ENCODE results near the gene SOX5. TPM values are rescaled to one million over a fixed set of nuclear protein-coding genes. Genes with fewer than 3 reads are reported as not detected.

Gene SOX5
- total and polyA plus RNA-seq, 8 donors: 10.0 to 39.9 (median 33.0) TPM

- intact Hi-C loops (cut with DNase I): no loop called here
- Histone ChIP-seq H3K4me1 (no peaks in the 10 kb centered on the region), H3K27me3 (no peaks in the 10 kb centered on the region), H3K27ac (no peak overlapping the region), H3K4me3 (no peak overlapping the region), H3K36me3 (no peaks in the 10 kb centered on the region), H3K9me3 (peaks cover 0 to 15% of the 10 kb centered on the region in 2 donors)
- no peak for TF ChIP-seq CTCF (IDR thresholded peaks at IDR 0.05)
- ATAC-seq (peak; percentile 51), DNase-seq (peak in 1 of 4 donors; percentile 11)
These were observed 444.6 kb downstream of the SOX5 start for GRCh38 chr12:23504641-23505399.

- intact Hi-C loops (cut with DNase I): no loop called here
- H3K9me3 ChIP-seq: peaks cover 0 to 21% of the 10 kb centered on the region in 2 donors
- no peaks in the 10 kb centered on the region for H3K4me1 ChIP-seq
- no peaks in the 10 kb centered on the region for H3K27me3 ChIP-seq
- DNase-seq (no peak), ATAC-seq (no peak)
- no peak for TF ChIP-seq CTCF (IDR thresholded peaks at IDR 0.05)
- H3K4me3 ChIP-seq: no peak overlapping the region
- no peaks in the 10 kb centered on the region for H3K36me3 ChIP-seq
- H3K27ac ChIP-seq: no peak overlapping the region
These were observed 445.4 kb downstream of the SOX5 start for GRCh38 chr12:23504043-23504442.

GRCh38 chr12:23503544-23503943 is 445.9 kb downstream of the SOX5 start:
- ATAC-seq (no peak), DNase-seq (no peak)
- intact Hi-C loops (cut with DNase I): no loop called here
- peaks cover 0 to 25% of the 10 kb centered on the region in 2 donors for H3K9me3 ChIP-seq
- H3K27ac ChIP-seq: no peak overlapping the region
- H3K27me3 ChIP-seq: no peaks in the 10 kb centered on the region
- no peak overlapping the region for H3K4me3 ChIP-seq
- H3K4me1 ChIP-seq: no peaks in the 10 kb centered on the region
- no peak for TF ChIP-seq CTCF (IDR thresholded peaks at IDR 0.05)
- no peaks in the 10 kb centered on the region for H3K36me3 ChIP-seq

GRCh38 chr12:23502259-23502658 is 447.2 kb downstream of the SOX5 start:
- H3K4me1 ChIP-seq: no peaks in the 10 kb centered on the region
- no peaks in the 10 kb centered on the region for H3K36me3 ChIP-seq
- H3K27me3 ChIP-seq: no peaks in the 10 kb centered on the region
- peaks cover 0 to 30% of the 10 kb centered on the region in 2 donors for H3K9me3 ChIP-seq
- ATAC-seq: no peak
- intact Hi-C loops (cut with DNase I): no loop called here
- DNase-seq: no peak
- H3K27ac ChIP-seq: no peak overlapping the region
- TF ChIP-seq CTCF (IDR thresholded peaks at IDR 0.05): no peak
- no peak overlapping the region for H3K4me3 ChIP-seq

- DNase-seq: no peak
- H3K27me3 ChIP-seq: no peaks in the 10 kb centered on the region
- TF ChIP-seq CTCF (IDR thresholded peaks at IDR 0.05): no peak
- ATAC-seq: no peak
- intact Hi-C loops (cut with DNase I): no loop called here
- H3K4me3 ChIP-seq: no peak overlapping the region
- H3K27ac ChIP-seq: no peak overlapping the region
- no peaks in the 10 kb centered on the region for H3K36me3 ChIP-seq
- H3K9me3 ChIP-seq: peaks cover 0 to 28% of the 10 kb centered on the region in 2 donors
- H3K4me1 ChIP-seq: no peaks in the 10 kb centered on the region
These were observed 454.0 kb downstream of the SOX5 start for GRCh38 chr12:23495472-23495871.

Measured in left lung (tissue), 10 donors.